ENCODE data around the gene MYO5B. TPM values are rescaled to one million over a fixed set of nuclear protein-coding genes. Genes with fewer than 3 reads are reported as not detected.
A peak's percentile ranks its signal among the peaks of the same experiment; 100 is the strongest.
"Not testable (repeated sequence)": the region's sequence is repeated elsewhere in the genome, so short reads cannot be mapped to it uniquely, and the experiment has no call there.

Gene MYO5B
- total RNA-seq, 1 donor from 2014 or later = 114 TPM

- no peak for DNase-seq (ENCODE audit: low read depth)
- TF ChIP-seq CTCF (IDR thresholded peaks at IDR 0.05; ENCODE audit: insufficient read depth, low read length, poor library complexity, severe bottlenecking) = no peak
- Histone ChIP-seq H3K27me3 (ENCODE audit: control insufficient read depth, insufficient read depth, low read length) (no peaks in the 10 kb centered on the region), H3K36me3 (ENCODE audit: control insufficient read depth, insufficient read depth, low read length) (no peaks in the 10 kb centered on the region), H3K4me3 (ENCODE audit: low read depth, low read length) (no peak overlapping the region)
These were observed 406.5 kb downstream of the MYO5B start for GRCh38 chr18:49788327-49788898.

- no peak for DNase-seq (ENCODE audit: low read depth)
- Histone ChIP-seq H3K27me3 (ENCODE audit: control insufficient read depth, insufficient read depth, low read length) (no peaks in the 10 kb centered on the region), H3K4me3 (ENCODE audit: low read depth, low read length) (no peak overlapping the region), H3K36me3 (ENCODE audit: control insufficient read depth, insufficient read depth, low read length) (no peaks in the 10 kb centered on the region)
- no peak for TF ChIP-seq CTCF (IDR thresholded peaks at IDR 0.05; ENCODE audit: insufficient read depth, low read length, poor library complexity, severe bottlenecking)
These were observed 408.8 kb downstream of the MYO5B start for GRCh38 chr18:49786019-49786720.

- DNase-seq (ENCODE audit: low read depth) = no peak
- H3K36me3 ChIP-seq (ENCODE audit: control insufficient read depth, insufficient read depth, low read length) = no peaks in the 10 kb centered on the region
- TF ChIP-seq CTCF (IDR thresholded peaks at IDR 0.05; ENCODE audit: insufficient read depth, low read length, poor library complexity, severe bottlenecking) = peak; percentile 28
- no peaks in the 10 kb centered on the region for H3K27me3 ChIP-seq (ENCODE audit: control insufficient read depth, insufficient read depth, low read length)
- H3K4me3 ChIP-seq (ENCODE audit: low read depth, low read length) = no peak overlapping the region
These were observed 410.3 kb downstream of the MYO5B start for GRCh38 chr18:49784427-49785185.

GRCh38 chr18:49783631-49784030, 411.3 kb downstream of the MYO5B start:
- not testable (repeated sequence) for H3K4me3 ChIP-seq (ENCODE audit: low read depth, low read length); H3K27me3 ChIP-seq (ENCODE audit: control insufficient read depth, insufficient read depth, low read length); H3K36me3 ChIP-seq (ENCODE audit: control insufficient read depth, insufficient read depth, low read length); DNase-seq (ENCODE audit: low read depth)

GRCh38 chr18:49778826-49779465, 416.0 kb downstream of the MYO5B start:
- Histone ChIP-seq H3K36me3 (ENCODE audit: control insufficient read depth, insufficient read depth, low read length) (no peaks in the 10 kb centered on the region), H3K4me3 (ENCODE audit: low read depth, low read length) (no peak overlapping the region), H3K27me3 (ENCODE audit: control insufficient read depth, insufficient read depth, low read length) (no peaks in the 10 kb centered on the region)
- no peak for DNase-seq (ENCODE audit: low read depth)
- no peak for TF ChIP-seq CTCF (IDR thresholded peaks at IDR 0.05; ENCODE audit: insufficient read depth, low read length, poor library complexity, severe bottlenecking)

Other genes starting within 250 kb of the MYO5B start
- 0.29 and 1.3 TPM in 2 replicates for gene CFAP53, start 71.3 kb upstream of the MYO5B start, total RNA-seq
- 72.2 and 91.9 TPM in 2 replicates for gene MBD1, start 86.4 kb upstream of the MYO5B start, total RNA-seq
- gene CXXC1, start 92.5 kb upstream of the MYO5B start, total RNA-seq = 41.3 and 45.8 TPM in 2 replicates
- gene SKA1, start 179.9 kb upstream of the MYO5B start, total RNA-seq = 4.1 and 5.1 TPM in 2 replicates